Fibroblast of lung (primary cell): ENCODE measurements around the gene PTPRE. TPM values are rescaled to one million over a fixed set of nuclear protein-coding genes. Genes with fewer than 3 reads are reported as not detected.

ENCODE experiments used
- DNase-seq, 2 donors: peaks; one replicate each; pipeline versions ENCODE4 v3.0.0 to v3.0.0-alpha.2; 2010; ENCODE audit warnings: low read depth in 2 of 2
- H2AFZ ChIP-seq: 2 replicates; pipeline ENCODE4 v1.5.1; 2012; ENCODE audit warnings: low read length, control low read depth, inconsistent platforms
- H3K27ac ChIP-seq: 2 replicates; pipeline ENCODE4 v1.5.1; 2011; ENCODE audit warnings: low read length, control low read depth; ENCODE audit not compliant: insufficient read depth
- H3K27me3 ChIP-seq: 2 replicates; pipeline ENCODE4 v1.5.1; 2011; ENCODE audit warnings: mild to moderate bottlenecking, low read length; ENCODE audit not compliant: control insufficient read depth, insufficient read depth
- H3K36me3 ChIP-seq: 2 replicates; pipeline ENCODE4 v1.5.1; 2011; ENCODE audit warnings: low read length; ENCODE audit not compliant: control insufficient read depth, insufficient read depth
- H3K4me1 ChIP-seq: 2 replicates; pipeline ENCODE4 v1.5.1; 2011; ENCODE audit warnings: low read length; ENCODE audit not compliant: control insufficient read depth, insufficient read depth; ENCODE audit errors: extremely low read depth
- H3K4me2 ChIP-seq: 2 replicates; pipeline ENCODE4 v1.5.1; 2011; ENCODE audit warnings: low read length, control low read depth; ENCODE audit not compliant: insufficient read depth; ENCODE audit errors: extremely low read depth
- H3K4me3 ChIP-seq, 4 experiments: fragments of 200-600 bp in 1 of 4; sonication (generic) in 1 of 4; replicated peaks in 1 of 4; 2 replicates each; pipeline ENCODE4 v1.5.1; 2011 to 2016; ENCODE audit warnings: low read length in 4 of 4, low read depth in 3 of 4, mild to moderate bottlenecking in 3 of 4, control low read depth in 2 of 4, inconsistent platforms in 1 of 4, mixed read lengths in 1 of 4; ENCODE audit not compliant: insufficient read depth in 1 of 4; ENCODE audit errors: control extremely low read depth in 1 of 4
- H3K79me2 ChIP-seq: 2 replicates; pipeline ENCODE4 v1.5.1; 2012; ENCODE audit warnings: mild to moderate bottlenecking, low read length, inconsistent platforms; ENCODE audit not compliant: control insufficient read depth, insufficient read depth
- H3K9ac ChIP-seq: 2 replicates; pipeline ENCODE4 v1.5.1; 2011; ENCODE audit warnings: mild to moderate bottlenecking, low read length, control low read depth; ENCODE audit not compliant: insufficient read depth
- H3K9me3 ChIP-seq: 2 replicates; pipeline ENCODE4 v1.5.1; 2012; ENCODE audit warnings: low read depth, low read length; ENCODE audit not compliant: control insufficient read depth, insufficient read depth
- H4K20me1 ChIP-seq: 2 replicates; pipeline ENCODE4 v1.5.1; 2011; ENCODE audit warnings: low read length; ENCODE audit not compliant: control insufficient read depth, insufficient read depth; ENCODE audit errors: extremely low read depth
- CTCF ChIP-seq, 2 donors: IDR thresholded peaks in 1 of 2; conservative IDR thresholded peaks in 1 of 2; 1 replicate in 1 of 2; 2 replicates in 1 of 2; pipeline ENCODE4 v1.5.1; 2011 to 2012; ENCODE audit warnings: low read length in 2 of 2, control low read depth in 1 of 2, inconsistent platforms in 1 of 2, low read depth in 1 of 2, mild to moderate bottlenecking in 1 of 2
- EZH2 ChIP-seq: IDR thresholded peaks from 2 replicates; pipeline ENCODE4 v1.5.1; 2012; ENCODE audit warnings: low read length, control low read depth, mild to moderate bottlenecking; ENCODE audit errors: missing control alignments
- polyA plus RNA-seq, 2 donors: library from polyadenylated mRNA; depleted of rRNA in 1 of 2; stranded (reverse) in 1 of 2; unstranded in 1 of 2; fragments of >200 nt; gene quantifications; 2 replicates each; pipeline ENCODE4 v1.2.1, GENCODE V29; 2011 to 2012; ENCODE audit warnings: missing spikeins in 1 of 2
- total RNA-seq: library from RNA; depleted of rRNA; stranded (reverse); fragments of >200 nt; gene quantifications from 2 replicates; pipeline ENCODE4 v1.2.1, GENCODE V29; 2014

Gene PTPRE
- total and polyA plus RNA-seq, 2 donors (not counting 1 experiment from before 2014, with no cell fraction given) = 0.75 to 1.8 TPM

DNA sequence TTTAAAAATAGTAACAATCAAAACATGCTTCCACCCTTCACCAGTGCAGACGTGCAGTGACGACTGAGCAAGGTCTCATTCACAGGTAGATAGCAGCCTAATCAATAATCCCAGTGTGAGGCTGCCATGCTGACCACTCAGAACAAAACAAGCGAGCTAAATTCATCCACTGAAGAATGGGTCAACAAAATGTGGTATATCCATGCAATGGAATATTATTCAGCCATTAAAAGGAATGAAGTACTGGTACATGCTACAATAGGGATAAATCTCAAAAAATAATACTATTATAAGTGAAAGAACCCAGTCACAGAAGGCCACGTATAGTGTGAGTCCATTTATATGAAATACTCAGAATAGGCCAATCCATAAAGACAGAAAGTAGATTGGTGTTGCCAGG, 74.0 kb downstream of the PTPRE start:
- Histone ChIP-seq H3K27ac (no peak overlapping the region), H3K9me3 (no peaks in the 10 kb centered on the region), H3K9ac (no peak overlapping the region), H3K36me3 (no peaks in the 10 kb centered on the region), H4K20me1 (no peaks in the 10 kb centered on the region), H3K4me2 (no peak overlapping the region), H2AFZ (no peak overlapping the region), H3K79me2 (no peaks in the 10 kb centered on the region), H3K4me1 (no peaks in the 10 kb centered on the region), H3K4me3 (no peak overlapping the region), H3K27me3 (no peaks in the 10 kb centered on the region)
- no peak for DNase-seq
- TF ChIP-seq CTCF (conservative IDR thresholded peaks at IDR 0.05 in 1 of 2, IDR thresholded peaks at IDR 0.05 in 1 of 2; ENCODE audit: low read depth in 1 of 2, low read length in 2 of 2) = no peak
- TF ChIP-seq EZH2 = no peak

DNA sequence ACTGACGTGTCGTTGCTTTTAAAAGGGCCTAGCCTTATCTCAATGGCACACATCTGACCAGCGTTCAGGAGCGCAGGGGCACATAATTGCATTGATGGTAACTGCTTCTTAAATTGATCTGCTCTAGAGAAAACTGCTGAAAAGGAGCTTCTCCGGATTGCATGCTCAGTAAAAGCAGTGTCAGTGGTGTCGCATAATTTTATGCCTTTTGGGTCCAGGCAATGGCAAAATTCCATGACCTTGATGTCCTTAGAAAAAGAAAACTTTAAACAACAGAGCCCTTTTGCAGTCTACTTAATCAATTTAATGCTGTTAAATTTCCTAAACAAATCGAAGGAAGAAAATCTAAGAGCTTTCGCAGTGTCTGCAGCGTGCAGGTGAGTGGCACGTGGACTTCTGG, 75.7 kb downstream of the PTPRE start:
- Histone ChIP-seq H3K36me3 (no peaks in the 10 kb centered on the region), H3K79me2 (no peaks in the 10 kb centered on the region), H3K4me1 (no peaks in the 10 kb centered on the region), H3K27ac (no peak overlapping the region), H3K9ac (no peak overlapping the region), H3K9me3 (no peaks in the 10 kb centered on the region), H3K4me2 (no peak overlapping the region), H3K27me3 (no peaks in the 10 kb centered on the region), H2AFZ (no peak overlapping the region), H4K20me1 (no peaks in the 10 kb centered on the region), H3K4me3 (no peak overlapping the region)
- TF ChIP-seq EZH2 (no peak), CTCF (conservative IDR thresholded peaks at IDR 0.05 in 1 of 2, IDR thresholded peaks at IDR 0.05 in 1 of 2; ENCODE audit: low read depth in 1 of 2, low read length in 2 of 2) (no peak)
- no peak for DNase-seq

DNA sequence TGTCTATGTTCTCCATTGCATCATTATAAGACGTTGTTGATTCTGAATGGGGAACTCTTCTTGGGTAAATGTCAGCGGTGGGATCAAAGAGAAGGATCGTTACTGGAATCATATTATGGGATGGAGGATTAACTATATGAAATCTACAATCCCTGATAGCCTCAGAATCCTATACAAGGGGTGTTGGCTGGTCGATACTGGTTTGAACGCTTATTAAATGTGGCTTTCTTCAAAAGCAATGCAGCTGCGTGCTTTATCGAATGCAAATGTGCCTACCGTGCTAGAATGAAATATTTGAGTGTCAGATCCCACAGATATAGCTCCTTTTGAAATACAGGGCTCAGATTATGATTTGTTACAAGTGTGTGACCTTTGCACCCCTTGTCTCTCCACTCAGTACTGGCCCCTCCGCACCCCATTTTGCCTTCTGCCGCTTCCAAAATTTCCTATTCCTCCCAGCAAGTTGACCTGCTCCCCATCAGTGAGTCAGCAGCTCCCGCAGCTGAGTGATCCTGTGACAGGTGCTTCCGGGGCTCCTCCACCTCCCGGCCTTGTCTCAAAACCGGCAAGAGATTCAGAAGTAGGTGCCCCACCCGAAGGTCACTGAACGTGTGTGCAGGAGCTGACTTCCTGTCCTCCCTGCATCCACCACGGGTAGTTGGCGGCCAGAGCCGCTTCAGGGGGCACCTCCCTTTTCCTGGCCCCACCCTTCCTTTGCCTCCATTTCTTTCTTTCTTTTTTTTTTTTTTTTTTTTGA, 76.6 kb downstream of the PTPRE start:
- no peak for TF ChIP-seq EZH2
- no peak for TF ChIP-seq CTCF (conservative IDR thresholded peaks at IDR 0.05 in 1 of 2, IDR thresholded peaks at IDR 0.05 in 1 of 2; ENCODE audit: low read depth in 1 of 2, low read length in 2 of 2)
- H3K79me2 ChIP-seq = no peaks in the 10 kb centered on the region
- H2AFZ ChIP-seq = no peak overlapping the region
- no peak for DNase-seq
- H3K4me2 ChIP-seq = no peak overlapping the region
- H3K27me3 ChIP-seq = no peaks in the 10 kb centered on the region
- no peak overlapping the region for H3K9ac ChIP-seq
- no peaks in the 10 kb centered on the region for H3K9me3 ChIP-seq
- no peak overlapping the region for H3K27ac ChIP-seq
- no peaks in the 10 kb centered on the region for H3K36me3 ChIP-seq
- no peaks in the 10 kb centered on the region for H4K20me1 ChIP-seq
- H3K4me3 ChIP-seq = no peak overlapping the region
- no peaks in the 10 kb centered on the region for H3K4me1 ChIP-seq
